GM21723 (cell line): ENCODE results near the gene EHBP1.

Experiments
- ATAC-seq: cut with Tn5 transposase; IDR thresholded peaks from one replicate; pipeline ENCODE4 v1.9.1; 2021; ENCODE audit warnings: mild to moderate bottlenecking, moderate library complexity; ENCODE audit not compliant: unreplicated experiment

The EHBP1 gene

GRCh38 chr2:62774555-62775366 lies 69.2 kb downstream of the EHBP1 start:
- ATAC-seq: no peak

- ATAC-seq: no peak
Measured at GRCh38 chr2:62775367-62775668, 69.8 kb downstream of the EHBP1 start.

GRCh38 chr2:62783679-62784078 lies 78.2 kb downstream of the EHBP1 start:
- ATAC-seq: no peak

- no peak for ATAC-seq
Measured at GRCh38 chr2:62784341-62784740, 78.8 kb downstream of the EHBP1 start.

GRCh38 chr2:62785216-62785615 lies 79.7 kb downstream of the EHBP1 start:
- ATAC-seq: no peak

GRCh38 chr2:62785810-62786597 lies 80.5 kb downstream of the EHBP1 start:
- no peak for ATAC-seq

GRCh38 chr2:62787386-62787785 lies 81.9 kb downstream of the EHBP1 start:
- ATAC-seq: peak; percentile 65

- no peak for ATAC-seq
Measured at GRCh38 chr2:62789518-62789917, 84.0 kb downstream of the EHBP1 start.

GRCh38 chr2:62789918-62790317 lies 84.4 kb downstream of the EHBP1 start:
- ATAC-seq: no peak

- no peak for ATAC-seq
Measured at GRCh38 chr2:62792408-62792807, 86.9 kb downstream of the EHBP1 start.

- no peak for ATAC-seq
Measured at GRCh38 chr2:62793213-62793612, 87.7 kb downstream of the EHBP1 start.

- ATAC-seq: no peak
Measured at GRCh38 chr2:62794791-62795190, 89.3 kb downstream of the EHBP1 start.

- ATAC-seq: no peak
Measured at GRCh38 chr2:62795341-62795740, 89.8 kb downstream of the EHBP1 start.

GRCh38 chr2:62797107-62797506 lies 91.6 kb downstream of the EHBP1 start:
- ATAC-seq: no peak

- peak; percentile 52 for ATAC-seq
Measured at GRCh38 chr2:62800618-62801017, 95.1 kb downstream of the EHBP1 start.

- ATAC-seq: no peak
Measured at GRCh38 chr2:62801110-62801509, 95.6 kb downstream of the EHBP1 start.

- ATAC-seq: no peak
Measured at GRCh38 chr2:62801814-62802523, 96.5 kb downstream of the EHBP1 start.

GRCh38 chr2:62803961-62804360 lies 98.4 kb downstream of the EHBP1 start:
- no peak for ATAC-seq

- ATAC-seq: no peak
Measured at GRCh38 chr2:62806231-62806630, 100.7 kb downstream of the EHBP1 start.

GRCh38 chr2:62808554-62808953 lies 103.0 kb downstream of the EHBP1 start:
- ATAC-seq: no peak

GRCh38 chr2:62811086-62811485 lies 105.6 kb downstream of the EHBP1 start:
- ATAC-seq: no peak

- ATAC-seq: no peak
Measured at GRCh38 chr2:62811972-62812371, 106.5 kb downstream of the EHBP1 start.
